Right lobe of liver (tissue), 6 donors: ENCODE data around the gene OR14I1. TPM values are rescaled to one million over a fixed set of nuclear protein-coding genes. Genes with fewer than 3 reads are reported as not detected.

ENCODE experiments used
- ATAC-seq, 4 donors: fragments of 200-7000 bp; cut with Tn5 transposase; one replicate each; pipeline ENCODE4 v1.9.1; 2020; ENCODE audit warnings: mild to moderate bottlenecking in 4 of 4, moderate library complexity in 4 of 4
- DNase-seq, 3 donors: peaks; one replicate each; pipeline ENCODE4 v3.0.0-alpha.2; 2020
- H3K27ac ChIP-seq, 3 donors: fragments of 200-600 bp; one replicate each; pipeline ENCODE4 v1.8.0; 2022
- H3K27me3 ChIP-seq, 2 donors: fragments of 200-600 bp; one replicate each; pipeline ENCODE4 v1.8.0; 2022
- H3K36me3 ChIP-seq, 4 donors: fragments of 200-600 bp; sonication (generic) in 1 of 4; one replicate each; pipeline versions ENCODE4 v1.5.1 to v1.8.0; 2017 to 2022; ENCODE audit warnings: control low read depth in 1 of 4
- H3K4me1 ChIP-seq, 4 donors: fragments of 200-600 bp; sonication (generic) in 1 of 4; one replicate each; pipeline versions ENCODE4 v1.5.1 to v1.8.0; 2017 to 2022; ENCODE audit warnings: control low read depth in 1 of 4
- H3K4me3 ChIP-seq, 3 donors: fragments of 200-600 bp; one replicate each; pipeline ENCODE4 v1.8.0; 2022
- H3K9me3 ChIP-seq, 4 donors: fragments of 200-600 bp; sonication (generic) in 1 of 4; one replicate each; pipeline versions ENCODE4 v1.5.1 to v1.8.0; 2017 to 2022; ENCODE audit warnings: control low read depth in 1 of 4
- CTCF ChIP-seq, 4 donors: fragments of 200-600 bp in 3 of 4; fragments of 450-650 bp in 1 of 4; IDR thresholded peaks; one replicate each; pipeline versions ENCODE4 v1.5.1 to v1.8.0; 2016 to 2022; ENCODE audit warnings: antibody characterized with exemption in 4 of 4, mild to moderate bottlenecking in 2 of 4
- POLR2A ChIP-seq: fragments of 450-650 bp; IDR thresholded peaks from one replicate; pipeline ENCODE4 v1.6.1; 2017; ENCODE audit warnings: antibody characterized with exemption, mild to moderate bottlenecking
- WGBS: methylation state at CpG from one replicate; pipeline ENCODE4 v1.1.6; 2018; ENCODE audit warnings: low coverage, low lambda C conversion rate; ENCODE audit not compliant: insufficient coverage; ENCODE audit errors: missing lambda C conversion rate; 5-methylcytosine and 5-hydroxymethylcytosine counted together
- intact Hi-C, 2 donors: fragments of 100-400 bp; cut with DNase I; formaldehyde crosslinking; loops; one replicate each; pipeline versions ENCODE4 v1.11.2 to v1.14.1; 2022
- total RNA-seq, 6 experiments: library from RNA; depleted of rRNA in 2 of 6; stranded (reverse); fragments of >200 nt in 2 of 6; fragmentation: NEBNext Ultra II Directional in 3 of 6; extraction: Animal tissue kit (Norgen Biotek cat#: 25700) in 3 of 6; gene quantifications; one replicate each; pipeline versions ENCODE4 v1.1.0 to v1.2.4, GENCODE V29; 2016 to 2023
- donor health status: DM: no; HTN: yes; CAD: no.
- donor health status: DM: no; HTN: no; CAD: no.
- donor health status: DM: no; HTN: no; CAD: no.
- donor health status: DM: no; HTN: yes; CAD: no.
- donor health status: DM: no; HTN: yes; CAD: no.

Gene OR14I1
- total RNA-seq, 6 experiments from 2014 or later, result not detected

- no peak overlapping the region for H3K27ac ChIP-seq
- no peaks in the 10 kb centered on the region for H3K27me3 ChIP-seq
- H3K4me3 ChIP-seq, result no peak overlapping the region
- H3K4me1 ChIP-seq, result no peaks in the 10 kb centered on the region
- ATAC-seq, result peak in 1 of 4 donors; percentile 31
- WGBS, result 33% methylated on average over 2 of the region's 2 CpGs
- intact Hi-C loops, result loop anchor here in 1 of 2 donors (5.0 kb wide), 1 partner anchor 104 kb away; no protein-coding TSS in a partner anchor
- H3K9me3 ChIP-seq, result no peaks in the 10 kb centered on the region
- H3K36me3 ChIP-seq, result no peaks in the 10 kb centered on the region
- TF ChIP-seq POLR2A, result no peak
- peak; percentile 29 to 37 (median 34) for TF ChIP-seq CTCF (IDR thresholded peaks at IDR 0.05)
- DNase-seq, result no peak
Observed at GRCh38 chr1:248703674-248704073, 1.1 kb upstream of the OR14I1 start.

GRCh38 chr1:248699099-248699498 lies 3.5 kb downstream of the OR14I1 start:
- H3K27me3 ChIP-seq, result no peaks in the 10 kb centered on the region
- intact Hi-C loops, result no loop called here
- no peaks in the 10 kb centered on the region for H3K4me1 ChIP-seq
- TF ChIP-seq CTCF (IDR thresholded peaks at IDR 0.05) (no peak), POLR2A (no peak)
- no peak for DNase-seq
- no peak overlapping the region for H3K4me3 ChIP-seq
- ATAC-seq, result no peak
- H3K36me3 ChIP-seq, result no peaks in the 10 kb centered on the region
- H3K27ac ChIP-seq, result no peak overlapping the region
- 13% methylated on average over 1 of the region's 1 CpG for WGBS
- no peaks in the 10 kb centered on the region for H3K9me3 ChIP-seq

DNA sequence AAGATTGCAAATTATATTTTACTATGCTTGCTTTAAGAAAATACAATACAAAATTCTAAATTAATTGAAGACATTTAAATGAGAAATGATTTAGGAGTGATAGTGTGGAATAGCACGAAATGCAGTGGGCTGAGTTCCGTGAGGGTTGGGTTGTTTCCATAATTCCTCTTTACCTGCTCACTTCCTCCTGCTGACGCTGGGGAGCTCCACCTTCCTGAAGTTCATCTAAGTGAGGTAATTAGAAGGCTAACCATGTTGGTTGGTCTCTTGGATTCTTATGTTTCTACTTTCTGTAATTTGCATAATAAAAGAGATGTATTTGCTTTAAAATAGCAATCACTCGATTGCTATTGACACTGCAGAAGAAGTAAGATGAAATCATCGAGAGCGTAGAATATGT lies 4.7 kb downstream of the OR14I1 start:
- intact Hi-C loops, result no loop called here
- Histone ChIP-seq H3K9me3 (no peaks in the 10 kb centered on the region), H3K27me3 (no peaks in the 10 kb centered on the region), H3K27ac (no peak overlapping the region), H3K36me3 (no peaks in the 10 kb centered on the region), H3K4me3 (no peak overlapping the region), H3K4me1 (no peaks in the 10 kb centered on the region)
- DNase-seq, result no peak
- WGBS, result 59% methylated on average over 6 of the region's 6 CpGs
- ATAC-seq, result no peak
- TF ChIP-seq POLR2A (no peak), CTCF (IDR thresholded peaks at IDR 0.05) (no peak)

DNA sequence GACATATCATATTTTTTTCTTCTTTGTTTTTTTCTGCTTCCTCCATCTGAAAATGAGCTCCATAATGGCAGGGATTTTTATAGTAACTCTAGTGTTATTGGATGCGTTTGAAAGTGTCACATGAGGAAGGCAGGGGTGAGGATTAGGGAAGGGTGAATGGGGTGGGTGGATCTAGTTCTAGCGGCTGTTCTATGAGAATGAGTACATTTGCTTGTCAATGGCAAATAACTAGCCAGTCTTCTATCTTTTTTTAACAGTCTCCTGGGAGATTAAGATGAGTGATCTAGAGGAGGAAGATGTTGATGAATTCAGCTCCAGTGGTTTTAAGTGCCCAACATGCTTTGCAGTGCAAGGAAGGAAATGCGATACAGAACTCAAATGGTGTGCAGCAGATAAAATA lies 5.8 kb downstream of the OR14I1 start:
- WGBS, result 61% methylated on average over 3 of the region's 3 CpGs
- Histone ChIP-seq H3K4me1 (no peaks in the 10 kb centered on the region), H3K4me3 (no peak overlapping the region), H3K27ac (no peak overlapping the region), H3K36me3 (no peaks in the 10 kb centered on the region), H3K9me3 (no peaks in the 10 kb centered on the region), H3K27me3 (no peaks in the 10 kb centered on the region)
- no peak for DNase-seq
- intact Hi-C loops, result no loop called here
- no peak for TF ChIP-seq CTCF (IDR thresholded peaks at IDR 0.05)
- no peak for TF ChIP-seq POLR2A
- no peak for ATAC-seq

- intact Hi-C loops, result no loop called here
- Histone ChIP-seq H3K4me1 (no peaks in the 10 kb centered on the region), H3K4me3 (no peak overlapping the region), H3K36me3 (no peaks in the 10 kb centered on the region), H3K27ac (no peak overlapping the region), H3K27me3 (no peaks in the 10 kb centered on the region), H3K9me3 (no peaks in the 10 kb centered on the region)
- 40% methylated on average over 3 of the region's 3 CpGs for WGBS
- TF ChIP-seq CTCF (IDR thresholded peaks at IDR 0.05), result peak; percentile 30 to 49 (median 38)
- no peak for TF ChIP-seq POLR2A
- DNase-seq, result no peak
- ATAC-seq, result peak; percentile 59 to 82 (median 78)
Observed at GRCh38 chr1:248696261-248696660, 6.3 kb downstream of the OR14I1 start.
